LNCaP clone FGC (cell line): ENCODE results near the gene REXO4.

Source experiments
- DNase-seq: peaks from one replicate; pipeline ENCODE4 v3.0.0-alpha.2; 2011; ENCODE audit warnings: low read depth
- H3K4me3 ChIP-seq: 2 replicates; pipeline ENCODE4 v1.5.1; 2011; ENCODE audit warnings: mild to moderate bottlenecking, low read depth, low read length, control low read depth
- CTCF ChIP-seq: IDR thresholded peaks from 2 replicates; pipeline ENCODE4 v1.5.1; 2012; ENCODE audit warnings: mild to moderate bottlenecking; ENCODE audit not compliant: control insufficient read depth, insufficient read depth; ENCODE audit errors: extremely low read depth

REXO4 gene

DNA sequence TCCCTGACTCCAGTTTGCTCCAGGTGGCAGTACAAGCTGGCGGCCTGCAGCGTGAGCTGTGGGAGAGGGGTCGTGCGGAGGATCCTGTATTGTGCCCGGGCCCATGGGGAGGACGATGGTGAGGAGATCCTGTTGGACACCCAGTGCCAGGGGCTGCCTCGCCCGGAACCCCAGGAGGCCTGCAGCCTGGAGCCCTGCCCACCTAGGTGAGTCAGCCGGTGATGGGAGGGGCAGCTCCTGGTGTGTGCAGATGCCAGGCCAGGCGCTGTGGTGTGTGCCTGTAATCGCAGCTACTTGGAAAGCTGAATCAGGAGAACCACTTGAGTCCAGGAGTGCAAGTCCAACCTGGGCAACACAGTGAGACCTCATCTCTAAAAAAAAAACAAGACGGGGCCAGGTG is 31.9 kb upstream of the REXO4 start:
- no peak overlapping the region for H3K4me3 ChIP-seq
- TF ChIP-seq CTCF: no peak
- DNase-seq: no peak

- no peak for TF ChIP-seq CTCF
- H3K4me3 ChIP-seq: no peak overlapping the region
- no peak for DNase-seq
These were observed 30.7 kb upstream of the REXO4 start for GRCh38 chr9:133448487-133448972.

GRCh38 chr9:133445293-133445969 is 27.6 kb upstream of the REXO4 start:
- no peak overlapping the region for H3K4me3 ChIP-seq
- no peak for DNase-seq
- TF ChIP-seq CTCF: no peak

DNA sequence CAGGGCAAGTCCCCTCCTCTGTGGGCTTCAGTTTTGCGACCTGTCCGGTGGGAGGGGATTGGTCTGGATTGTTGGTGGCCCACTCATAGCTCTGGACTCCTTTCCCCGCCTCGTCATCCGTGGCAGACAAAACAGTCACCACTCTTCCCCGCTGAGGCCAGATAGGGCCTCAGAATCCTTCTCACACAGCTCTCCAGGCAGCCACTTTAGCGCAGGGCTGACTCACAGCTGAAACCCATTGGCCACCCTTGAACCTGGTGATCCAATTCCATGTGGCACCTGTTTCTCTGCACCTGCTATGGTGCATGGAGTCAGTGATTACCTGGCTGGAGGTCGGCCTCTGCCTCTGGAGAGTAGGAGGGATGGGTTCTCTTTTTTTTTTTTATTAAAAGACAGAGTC is 26.2 kb upstream of the REXO4 start:
- no peak for TF ChIP-seq CTCF
- H3K4me3 ChIP-seq: no peak overlapping the region
- DNase-seq: no peak

- DNase-seq: no peak
- TF ChIP-seq CTCF: no peak
- no peak overlapping the region for H3K4me3 ChIP-seq
These were observed 25.4 kb upstream of the REXO4 start for GRCh38 chr9:133443248-133443647.

DNA sequence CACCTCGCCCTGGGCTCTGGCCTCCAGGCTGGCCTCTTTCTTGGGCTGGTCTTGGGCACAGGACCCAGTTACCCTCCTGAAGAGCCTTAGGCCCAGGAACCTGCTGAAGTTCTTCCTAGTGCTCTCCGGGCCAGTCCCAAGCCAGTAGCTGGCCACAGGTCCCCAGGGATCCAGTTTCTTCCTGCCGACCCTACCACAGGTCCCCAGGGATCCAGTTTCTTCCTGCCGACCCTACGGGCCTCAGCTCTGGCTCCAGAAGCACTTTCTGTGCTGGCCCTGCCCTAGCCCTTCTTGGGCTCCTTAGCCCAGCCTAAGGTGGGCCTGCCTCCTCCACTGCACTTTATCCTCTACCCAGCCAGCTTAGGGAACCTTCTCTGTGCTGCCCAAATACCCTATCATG is 23.8 kb upstream of the REXO4 start:
- no peak for DNase-seq
- H3K4me3 ChIP-seq: no peak overlapping the region
- TF ChIP-seq CTCF: no peak

GRCh38 chr9:133440874-133441273 is 23.1 kb upstream of the REXO4 start:
- no peak for TF ChIP-seq CTCF
- H3K4me3 ChIP-seq: no peak overlapping the region
- DNase-seq: no peak
